HCT116 (cell line): ENCODE data around the gene CERS5. TPM values are rescaled to one million over a fixed set of nuclear protein-coding genes. Genes with fewer than 3 reads are reported as not detected.

Experiments used
- ATAC-seq: fragments of 200-7000 bp; cut with Tn5 transposase; 2 replicates; pipeline ENCODE4 v1.9.1; 2020; ENCODE audit warnings: mild to moderate bottlenecking, moderate library complexity
- BruUV-seq: library from RNA; stranded (reverse); fragments of 400-500 nt; replicated peaks from 2 replicates; lab custom pipeline; 2021; lab: Mats Ljungman, UMichigan
- CTCF ChIA-PET: fragments of 300-600 bp; sonication (Branson Sonifier 250); formaldehyde crosslinking; loops from one replicate; lab custom pipeline; 2021; ENCODE audit warnings: antibody characterized with exemption; lab: Charles Lee
- POLR2A ChIA-PET: fragments of 300-600, 350-600 bp; sonication (Branson Sonifier 250); formaldehyde crosslinking; loops from one replicate; lab custom pipeline; 2021; ENCODE audit warnings: antibody characterized with exemption; lab: Charles Lee
- RAD21 ChIA-PET, 2 experiments: fragments of 300-600 bp; sonication (Branson Sonifier 250); formaldehyde crosslinking; loops; one replicate each; lab custom pipeline; 2023; ENCODE audit warnings: low total read pairs in 2 of 2; ENCODE audit not compliant: uncharacterized antibody in 2 of 2, unreplicated experiment in 2 of 2, low non-redundant PET in 1 of 2; lab: Charles Lee
- DNase-seq: peaks from one replicate; pipeline ENCODE4 v3.0.0-alpha.2; 2010; ENCODE audit warnings: low read depth, low spot score
- H2AFZ ChIP-seq: fragments of 200-600 bp; shearing (Covaris generic), sonication (generic); 2 replicates; pipeline ENCODE4 v1.6.1; 2017; ENCODE audit warnings: low read depth, mixed run types, mixed read lengths, antibody characterized with exemption, low read length; ENCODE audit not compliant: poor library complexity, severe bottlenecking
- H3K27ac ChIP-seq: 2 replicates; pipeline ENCODE4 v1.5.1; 2012; ENCODE audit warnings: low read depth, low read length
- H3K27me3 ChIP-seq: fragments of 200-600 bp; sonication (generic); 2 replicates; pipeline ENCODE4 v1.6.1; 2016; ENCODE audit warnings: mixed run types, low read length, mixed read lengths; ENCODE audit not compliant: insufficient read depth
- H3K36me3 ChIP-seq, 2 experiments: fragments of 200-500 bp in 1 of 2; fragments of 200-600 bp in 1 of 2; sonication (Bioruptor generic) in 1 of 2; sonication (generic) in 1 of 2; 2 replicates each; pipeline versions ENCODE4 v1.5.1 to v1.6.1; 2014 to 2016; ENCODE audit warnings: low read length in 2 of 2, inconsistent platforms in 1 of 2, mixed read lengths in 1 of 2, mixed run types in 1 of 2; ENCODE audit not compliant: insufficient read depth in 2 of 2, control insufficient read depth in 1 of 2
- H3K4me1 ChIP-seq, 2 experiments: fragments of 200-600 bp in 1 of 2; sonication (generic) in 1 of 2; 2 replicates each; pipeline versions ENCODE4 v1.5.1 to v1.6.1; 2012 to 2017; ENCODE audit warnings: low read length in 2 of 2, inconsistent platforms in 1 of 2, mild to moderate bottlenecking in 1 of 2, mixed read lengths in 1 of 2, mixed run types in 1 of 2, moderate library complexity in 1 of 2; ENCODE audit not compliant: insufficient read depth in 2 of 2, control insufficient read depth in 1 of 2
- H3K4me2 ChIP-seq: fragments of 200-600 bp; sonication (generic); 2 replicates; pipeline ENCODE4 v1.6.1; 2017; ENCODE audit warnings: mixed run types, low read length, mixed read lengths
- H3K4me3 ChIP-seq, 2 experiments: fragments of 200-600 bp in 1 of 2; sonication (generic) in 1 of 2; replicated peaks in 1 of 2; 2 replicates each; pipeline ENCODE4 v1.5.1; 2011 to 2016; ENCODE audit warnings: low read length in 2 of 2, control low read depth in 1 of 2, low read depth in 1 of 2, mild to moderate bottlenecking in 1 of 2, mixed read lengths in 1 of 2, mixed run types in 1 of 2
- H3K79me2 ChIP-seq: fragments of 200-600 bp; sonication (generic); 2 replicates; pipeline ENCODE4 v1.6.1; 2017; ENCODE audit warnings: mild to moderate bottlenecking, mixed run types, low read length, moderate library complexity, mixed read lengths; ENCODE audit not compliant: insufficient read depth
- H3K9ac ChIP-seq: fragments of 200-600 bp; sonication (generic); 2 replicates; pipeline ENCODE4 v1.6.1; 2016; ENCODE audit warnings: low read length, mixed read lengths
- H3K9me2 ChIP-seq: fragments of 200-600 bp; sonication (generic), shearing (Covaris generic); 2 replicates; pipeline ENCODE4 v1.6.1; 2017; ENCODE audit warnings: mixed run types, mild to moderate bottlenecking, moderate library complexity; ENCODE audit not compliant: insufficient read depth
- H3K9me3 ChIP-seq, 2 experiments: fragments of 200-500 bp in 1 of 2; fragments of 200-600 bp in 1 of 2; sonication (Bioruptor generic) in 1 of 2; sonication (generic) in 1 of 2; 2 replicates each; pipeline ENCODE4 v1.6.1; 2014 to 2017; ENCODE audit warnings: low read length in 2 of 2, mixed read lengths in 2 of 2, inconsistent platforms in 1 of 2, low read depth in 1 of 2, mild to moderate bottlenecking in 1 of 2, mixed run types in 1 of 2, moderate library complexity in 1 of 2; ENCODE audit not compliant: control insufficient read depth in 1 of 2, insufficient read depth in 1 of 2
- H4K20me1 ChIP-seq: fragments of 200-600 bp; sonication (generic), shearing (Covaris generic); 2 replicates; pipeline ENCODE4 v1.6.1; 2017; ENCODE audit warnings: mixed run types, mild to moderate bottlenecking, moderate library complexity; ENCODE audit not compliant: insufficient read depth
- CEBPB ChIP-seq: IDR thresholded peaks from 2 replicates; pipeline ENCODE4 v1.6.1; 2012; ENCODE audit warnings: low read depth
- CTCF ChIP-seq, 3 experiments: fragments of 200-600 bp in 1 of 3; sonication (generic) in 1 of 3; IDR thresholded peaks in 2 of 3; conservative IDR thresholded peaks in 1 of 3; 2 replicates each; pipeline ENCODE4 v1.5.1; 2012 to 2017; ENCODE audit warnings: low read depth in 2 of 3, low read length in 2 of 3, antibody characterized with exemption in 1 of 3, borderline replicate concordance in 1 of 3, control low read depth in 1 of 3, mild to moderate bottlenecking in 1 of 3, mixed read lengths in 1 of 3, mixed run types in 1 of 3, moderate library complexity in 1 of 3; ENCODE audit not compliant: insufficient read depth in 1 of 3
- EGR1 ChIP-seq: IDR thresholded peaks from 2 replicates; pipeline ENCODE4 v1.6.1; 2012; ENCODE audit warnings: low read depth
- ELF1 ChIP-seq: IDR thresholded peaks from 2 replicates; pipeline ENCODE4 v1.6.1; 2012; ENCODE audit warnings: low read depth, borderline replicate concordance
- EZH2 ChIP-seq: fragments of 200-600 bp; sonication (generic); IDR thresholded peaks from 2 replicates; pipeline ENCODE4 v1.6.1; 2017; ENCODE audit warnings: antibody characterized with exemption, mixed run types
- EZH2phosphoT487 ChIP-seq: fragments of 200-600 bp; IDR thresholded peaks from 2 replicates; pipeline ENCODE4 v1.6.1; 2018; ENCODE audit warnings: antibody characterized with exemption, borderline replicate concordance
- JUND ChIP-seq: IDR thresholded peaks from 2 replicates; pipeline ENCODE4 v1.6.1; 2012
- MAX ChIP-seq: IDR thresholded peaks from 2 replicates; pipeline ENCODE4 v1.6.1; 2012
- POLR2AphosphoS5 ChIP-seq: IDR thresholded peaks from 2 replicates; pipeline ENCODE4 v1.6.1; 2011; ENCODE audit warnings: mild to moderate bottlenecking, low read depth, low read length, moderate library complexity
- RAD21 ChIP-seq: IDR thresholded peaks from 2 replicates; pipeline ENCODE4 v1.6.1; 2012; ENCODE audit warnings: low read depth, mild to moderate bottlenecking
- REST ChIP-seq: IDR thresholded peaks from 2 replicates; pipeline ENCODE4 v1.6.1; 2012; ENCODE audit warnings: low read depth
- SIN3A ChIP-seq: IDR thresholded peaks from 2 replicates; pipeline ENCODE4 v1.6.1; 2012; ENCODE audit warnings: low read depth
- SP1 ChIP-seq: IDR thresholded peaks from 2 replicates; pipeline ENCODE4 v1.6.1; 2012; ENCODE audit warnings: low read depth
- SRF ChIP-seq: IDR thresholded peaks from 2 replicates; pipeline ENCODE4 v1.6.1; 2012; ENCODE audit warnings: low read depth
- YY1 ChIP-seq: IDR thresholded peaks from 2 replicates; pipeline ENCODE4 v1.6.1; 2011; ENCODE audit warnings: low read length, low read depth, moderate library complexity, mild to moderate bottlenecking; ENCODE audit not compliant: insufficient replicate concordance; ENCODE audit errors: extremely low read depth
- ZFX ChIP-seq: fragments of 450-650 bp; IDR thresholded peaks from 2 replicates; pipeline ENCODE4 v1.6.1; 2017
- ZNF274 ChIP-seq: fragments of 200-500 bp; sonication (Bioruptor generic); IDR thresholded peaks from 2 replicates; pipeline ENCODE4 v1.6.1; 2014; ENCODE audit warnings: mild to moderate bottlenecking, low read depth, low read length, inconsistent platforms
- intact Hi-C: fragments of 100-400 bp; cut with micrococcal nuclease; formaldehyde crosslinking; loops from 2 replicates; pipeline ENCODE4 v1.10.0; 2022
- total RNA-seq: library from RNA; stranded (reverse); gene quantifications from one replicate; pipeline ENCODE4 v1.2.1, GENCODE V29; 2021; ENCODE audit not compliant: unreplicated experiment
- TF ChIP-seq, protein P1 (sequence below): IDR thresholded peaks from 2 replicates; pipeline ENCODE4 v1.6.1; 2012
- TF ChIP-seq, protein P2 (sequence below): IDR thresholded peaks from 2 replicates; pipeline ENCODE4 v1.6.1; 2011; ENCODE audit warnings: mild to moderate bottlenecking, low read length, moderate library complexity; ENCODE audit not compliant: insufficient replicate concordance; ENCODE audit errors: extremely low read depth

CERS5 gene
- total RNA-seq, 1 experiment from 2014 or later = 33.4 TPM

- H4K20me1 ChIP-seq = no peaks in the 10 kb centered on the region
- H2AFZ ChIP-seq = no peak overlapping the region
- POLR2A ChIA-PET = interaction anchor here (0.9 to 1.3 kb wide), 3 partner anchors 8 to 91 kb away, joined by 3 to 5 read pairs (median 3); partner anchors contain the start of genes CERS5 and SMARCD1
- H3K27ac ChIP-seq = no peak overlapping the region
- ATAC-seq (no peak), DNase-seq (no peak)
- no peaks in the 10 kb centered on the region for H3K4me1 ChIP-seq
- CTCF ChIA-PET = interaction anchor here (0.7 to 1.8 kb wide), 19 partner anchors 9 to 309 kb away, joined by 3 to 29 read pairs (median 7); partner anchors contain the start of genes CERS5, COX14, GPD1 and SMARCD1
- H3K27me3 ChIP-seq = no peaks in the 10 kb centered on the region
- H3K9me3 ChIP-seq = no peaks in the 10 kb centered on the region
- no peak overlapping the region for H3K9ac ChIP-seq
- H3K79me2 ChIP-seq = no peaks in the 10 kb centered on the region
- H3K4me2 ChIP-seq = no peak overlapping the region
- intact Hi-C loops = loop anchor here (1.0 to 2.0 kb wide), 2 partner anchors 100 to 209 kb away; no protein-coding TSS in a partner anchor
- TF ChIP-seq CTCF (IDR thresholded peaks at IDR 0.05 in 2 of 3, conservative IDR thresholded peaks at IDR 0.05 in 1 of 3; ENCODE audit: borderline replicate concordance in 1 of 3, insufficient read depth in 1 of 3, low read depth in 2 of 3, low read length in 2 of 3) = no peak
- TF ChIP-seq, protein P1, sequence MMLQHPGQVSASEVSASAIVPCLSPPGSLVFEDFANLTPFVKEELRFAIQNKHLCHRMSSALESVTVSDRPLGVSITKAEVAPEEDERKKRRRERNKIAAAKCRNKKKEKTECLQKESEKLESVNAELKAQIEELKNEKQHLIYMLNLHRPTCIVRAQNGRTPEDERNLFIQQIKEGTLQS = no peak
- no peak for TF ChIP-seq JUND
- TF ChIP-seq SIN3A = no peak
- no peak for TF ChIP-seq REST
- TF ChIP-seq ELF1 = no peak
- no peak for TF ChIP-seq MAX
- no peak for TF ChIP-seq SP1
- no peak for TF ChIP-seq EGR1
- TF ChIP-seq EZH2phosphoT487 = no peak
- no peak for TF ChIP-seq SRF
- no peak for TF ChIP-seq CEBPB
- no peak for TF ChIP-seq ZNF274
- no peak for TF ChIP-seq POLR2AphosphoS5
- TF ChIP-seq, protein P2, sequence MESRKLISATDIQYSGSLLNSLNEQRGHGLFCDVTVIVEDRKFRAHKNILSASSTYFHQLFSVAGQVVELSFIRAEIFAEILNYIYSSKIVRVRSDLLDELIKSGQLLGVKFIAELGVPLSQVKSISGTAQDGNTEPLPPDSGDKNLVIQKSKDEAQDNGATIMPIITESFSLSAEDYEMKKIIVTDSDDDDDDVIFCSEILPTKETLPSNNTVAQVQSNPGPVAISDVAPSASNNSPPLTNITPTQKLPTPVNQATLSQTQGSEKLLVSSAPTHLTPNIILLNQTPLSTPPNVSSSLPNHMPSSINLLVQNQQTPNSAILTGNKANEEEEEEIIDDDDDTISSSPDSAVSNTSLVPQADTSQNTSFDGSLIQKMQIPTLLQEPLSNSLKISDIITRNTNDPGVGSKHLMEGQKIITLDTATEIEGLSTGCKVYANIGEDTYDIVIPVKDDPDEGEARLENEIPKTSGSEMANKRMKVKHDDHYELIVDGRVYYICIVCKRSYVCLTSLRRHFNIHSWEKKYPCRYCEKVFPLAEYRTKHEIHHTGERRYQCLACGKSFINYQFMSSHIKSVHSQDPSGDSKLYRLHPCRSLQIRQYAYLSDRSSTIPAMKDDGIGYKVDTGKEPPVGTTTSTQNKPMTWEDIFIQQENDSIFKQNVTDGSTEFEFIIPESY = no peak
- no peak for TF ChIP-seq EZH2
- TF ChIP-seq YY1 = no peak
- no peak for TF ChIP-seq RAD21
- no peak for TF ChIP-seq ZFX
- no TSS peak for BruUV-seq
- no peak overlapping the region for H3K4me3 ChIP-seq
- no peaks in the 10 kb centered on the region for H3K9me2 ChIP-seq
- RAD21 ChIA-PET = interaction anchor here (0.8 to 1.0 kb wide), 3 partner anchors 74 to 139 kb away, joined by 3 to 6 read pairs (median 4); no protein-coding TSS in a partner anchor
- peaks cover 2 to 20% of the 10 kb centered on the region in 2 experiments; a peak in 1 of 4 replicates for H3K36me3 ChIP-seq
These were observed 8.5 kb upstream of the CERS5 start for GRCh38 chr12:50175716-50176026.
